Ureter (tissue), 1 donor: Measurements from ENCODE around the gene LAMA3. TPM values are rescaled to one million over a fixed set of nuclear protein-coding genes. Genes with fewer than 3 reads are reported as not detected.
"Not testable (repeated sequence)": the region's sequence is repeated elsewhere in the genome, so short reads cannot be mapped to it uniquely, and the experiment has no call there.

ENCODE experiments used
- DNase-seq: peaks from one replicate; pipeline ENCODE4 v3.0.0-alpha.2; 2020; ENCODE audit warnings: low spot score
- total RNA-seq: library from RNA; stranded (reverse); gene quantifications from one replicate; pipeline ENCODE4 v1.2.4, GENCODE V29; 2023
- donor health status: DM: yes; HTN: yes; CAD: no.

LAMA3 gene
- total RNA-seq, 1 donor from 2014 or later: 28.7 TPM

- DNase-seq: no peak
Measured at GRCh38 chr18:23731861-23732260, 42.6 kb downstream of the LAMA3 start.

- no peak for DNase-seq
Measured at GRCh38 chr18:23732439-23732838, 43.2 kb downstream of the LAMA3 start.

- DNase-seq: not testable (repeated sequence)
Measured at GRCh38 chr18:23733265-23733664, 44.0 kb downstream of the LAMA3 start.

DNA sequence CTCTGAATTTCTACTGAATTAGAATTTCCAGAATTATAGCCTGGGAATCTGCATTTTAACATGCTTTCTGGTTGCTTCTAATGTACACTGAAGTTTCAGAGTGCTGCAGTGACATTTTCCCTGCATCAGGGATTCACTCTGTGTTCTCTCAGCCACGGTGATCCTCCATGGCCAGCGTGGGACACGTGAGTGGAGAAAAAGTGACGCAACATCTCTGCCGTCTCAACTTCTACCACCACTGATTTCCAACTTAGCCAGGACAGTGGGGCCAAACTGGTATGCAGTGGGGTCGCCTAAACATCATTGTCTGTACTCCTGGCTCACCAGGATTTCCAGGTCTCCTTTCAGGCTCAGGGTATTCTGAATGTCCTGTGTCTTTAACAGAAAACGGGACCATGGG, 44.6 kb downstream of the LAMA3 start:
- no peak for DNase-seq

DNA sequence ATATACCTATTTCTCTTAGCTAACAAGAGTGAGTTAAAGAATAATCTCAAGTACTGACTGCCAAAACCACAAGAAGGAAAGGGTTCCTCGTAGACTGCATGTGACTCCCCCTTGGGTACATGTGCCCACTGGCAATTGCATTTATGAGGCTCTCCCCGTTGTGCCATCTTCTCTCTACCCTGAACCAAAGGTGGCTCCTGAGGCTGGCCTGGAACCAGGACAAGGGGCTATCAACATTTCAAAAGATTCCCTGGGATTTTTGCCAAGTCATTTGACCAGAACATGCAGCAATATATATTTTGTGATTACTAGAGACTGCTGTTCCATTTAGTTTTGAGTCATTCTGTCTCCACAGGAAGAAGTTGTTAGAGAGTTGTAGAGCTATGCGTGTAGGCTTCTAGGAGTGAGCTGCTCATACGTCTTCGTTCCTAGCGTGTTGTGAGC, 45.8 kb downstream of the LAMA3 start:
- no peak for DNase-seq

GRCh38 chr18:23737578-23737977, 48.3 kb downstream of the LAMA3 start:
- DNase-seq: no peak

DNA sequence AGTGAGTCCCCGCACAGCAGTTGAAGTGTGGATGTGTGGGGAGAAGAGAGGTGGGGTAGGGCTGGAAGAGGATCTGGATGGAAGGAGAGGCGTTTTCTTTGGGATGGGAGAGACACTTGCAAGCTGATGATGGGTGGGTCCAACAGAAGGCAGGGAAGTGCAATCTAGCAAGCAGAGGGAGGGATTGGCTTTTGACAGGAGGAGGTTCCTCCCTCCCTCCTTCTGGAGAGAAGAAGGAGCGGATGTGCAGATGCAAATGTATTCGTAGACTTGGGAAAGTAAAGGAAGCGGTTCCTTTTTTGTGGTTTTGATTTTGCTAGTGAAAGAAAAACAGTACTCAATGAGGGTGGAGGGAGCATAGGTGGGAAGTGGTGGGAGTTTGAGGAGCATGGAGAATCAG, 48.9 kb downstream of the LAMA3 start:
- no peak for DNase-seq

GRCh38 chr18:23738575-23738974, 49.3 kb downstream of the LAMA3 start:
- no peak for DNase-seq

DNA sequence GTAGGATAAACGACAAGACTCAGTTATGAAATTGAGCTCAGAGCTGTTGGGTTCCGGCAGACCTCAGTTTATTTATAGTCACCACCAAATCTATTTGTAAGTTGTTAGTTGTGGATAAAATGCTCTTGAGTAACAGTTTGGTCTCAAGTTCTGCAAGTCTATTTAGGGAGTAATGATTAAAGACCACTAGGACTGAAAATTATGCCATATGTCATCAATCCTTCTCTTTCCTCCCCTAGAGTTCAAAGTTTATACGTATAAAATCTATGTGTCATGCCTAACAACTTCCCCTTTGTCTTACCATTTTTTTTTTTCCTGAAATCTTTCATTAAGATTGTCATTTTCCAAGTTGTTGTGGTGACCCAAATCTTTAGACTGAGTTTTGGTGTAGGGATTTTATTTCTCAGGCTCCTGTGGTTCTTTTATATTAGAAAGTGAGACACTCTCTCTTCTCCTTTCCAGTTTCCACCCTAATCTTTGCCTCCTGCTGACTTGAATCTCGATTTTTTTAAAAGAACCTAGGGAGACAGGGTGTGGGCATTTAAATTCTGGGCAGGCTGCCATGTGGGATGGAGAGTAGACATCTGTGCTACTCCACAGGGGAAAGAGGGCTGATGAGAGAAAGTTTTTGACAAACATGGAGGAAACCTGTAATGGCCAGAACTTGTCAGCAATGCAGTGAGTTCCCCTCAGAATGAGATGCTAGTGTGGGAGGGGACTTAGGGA, 51.0 kb downstream of the LAMA3 start:
- no peak for DNase-seq

DNA sequence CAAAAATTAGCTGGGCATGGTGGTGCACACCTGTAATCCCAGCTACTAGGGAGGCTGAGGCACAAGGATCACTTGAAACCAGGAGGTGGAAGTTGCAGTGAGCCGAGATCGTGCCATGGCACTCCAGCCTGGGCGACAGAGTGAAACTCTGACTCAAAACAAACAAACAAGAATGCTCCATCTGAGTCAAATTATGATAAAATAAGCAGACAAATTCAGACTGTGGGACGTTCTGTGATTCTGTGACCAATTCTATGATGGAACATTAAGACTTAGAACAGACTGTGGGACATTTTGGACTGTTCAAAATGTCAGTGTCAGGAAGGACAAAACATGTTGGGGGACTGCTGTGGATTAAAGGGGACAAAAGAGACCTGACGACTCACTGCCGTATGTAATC, 52.7 kb downstream of the LAMA3 start:
- not testable (repeated sequence) for DNase-seq

DNA sequence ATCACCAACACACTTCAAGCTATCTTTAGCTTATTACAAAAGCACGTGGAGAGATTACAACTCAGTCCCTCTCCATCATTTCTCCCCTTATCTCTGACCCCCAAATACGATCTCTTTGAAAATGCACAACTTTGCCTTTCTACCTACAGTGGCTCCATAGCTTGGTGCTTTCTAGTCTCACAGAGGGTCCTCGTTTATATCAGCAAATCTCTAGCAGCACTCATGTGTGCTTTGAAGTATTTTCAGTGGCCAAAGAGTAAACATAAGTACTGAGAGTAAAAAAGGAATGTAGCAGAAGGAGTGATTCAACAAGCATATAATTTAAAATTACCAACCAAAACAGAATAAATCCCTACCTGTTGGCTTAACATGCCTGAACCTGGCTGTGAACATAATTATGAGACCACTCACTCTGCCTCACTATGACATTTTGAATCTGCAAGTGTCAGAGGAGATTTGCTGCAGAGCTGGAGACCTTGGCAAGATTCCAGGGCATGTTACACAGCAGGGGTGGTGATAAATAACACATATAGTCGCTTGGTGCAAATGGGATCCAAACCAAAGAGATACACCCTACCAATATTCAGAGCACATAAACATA, 54.6 kb downstream of the LAMA3 start:
- no peak for DNase-seq

DNA sequence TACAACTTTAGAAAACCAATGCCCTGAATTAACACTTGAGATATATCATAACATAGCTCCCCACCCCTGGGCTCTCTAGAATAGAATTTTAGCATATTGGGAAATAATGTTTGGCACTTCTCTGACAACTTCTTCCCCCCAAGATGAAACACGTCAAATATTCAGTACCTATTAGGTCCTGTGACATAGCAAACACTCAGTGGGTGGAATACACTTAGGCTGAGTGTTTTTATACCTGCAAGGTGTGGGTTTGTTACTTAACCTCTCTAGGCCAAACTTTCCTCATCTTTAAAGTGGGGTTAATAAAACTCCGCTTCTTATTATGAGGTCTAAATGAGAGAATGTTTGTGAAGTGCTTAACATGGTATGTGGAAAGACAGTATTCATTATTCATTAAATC, 56.1 kb downstream of the LAMA3 start:
- DNase-seq: no peak

DNA sequence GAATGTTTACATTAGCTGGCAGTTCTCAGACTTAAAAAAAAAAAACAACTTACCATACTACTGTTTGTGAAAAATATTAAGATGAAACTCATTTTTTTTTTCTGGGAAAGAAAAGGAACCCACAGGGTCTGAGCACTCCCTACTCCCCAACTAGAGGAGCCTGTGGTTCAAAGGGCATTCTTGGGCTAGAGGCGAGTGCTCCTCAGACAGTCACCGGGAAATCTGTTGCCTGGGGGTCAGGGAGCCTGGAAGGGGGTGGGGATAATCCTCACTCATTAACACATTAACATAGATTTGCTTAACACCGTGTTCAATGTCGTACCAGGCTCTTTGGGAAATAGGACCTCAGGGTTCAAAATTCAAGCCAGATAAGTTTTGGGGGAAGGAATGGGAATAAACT, 57.6 kb downstream of the LAMA3 start:
- no peak for DNase-seq

DNA sequence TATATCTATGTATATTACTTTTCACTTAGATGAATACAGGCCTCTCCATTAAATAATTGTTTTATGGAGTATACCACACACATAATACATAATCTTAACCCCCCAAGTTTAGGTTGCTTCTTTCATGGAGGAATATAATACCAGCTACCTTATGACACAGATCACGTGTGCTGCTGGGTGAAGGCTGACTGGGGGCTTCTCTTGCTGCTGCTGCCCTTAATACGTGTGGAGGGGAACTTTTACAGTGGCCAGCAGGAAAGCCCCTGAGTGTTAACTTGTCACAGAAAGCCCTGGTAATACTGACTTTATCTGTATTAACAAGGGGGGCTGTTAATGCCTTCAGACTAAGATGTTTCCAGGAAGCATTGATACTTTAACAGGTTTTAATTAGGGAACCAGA, 63.1 kb downstream of the LAMA3 start:
- no peak for DNase-seq

DNA sequence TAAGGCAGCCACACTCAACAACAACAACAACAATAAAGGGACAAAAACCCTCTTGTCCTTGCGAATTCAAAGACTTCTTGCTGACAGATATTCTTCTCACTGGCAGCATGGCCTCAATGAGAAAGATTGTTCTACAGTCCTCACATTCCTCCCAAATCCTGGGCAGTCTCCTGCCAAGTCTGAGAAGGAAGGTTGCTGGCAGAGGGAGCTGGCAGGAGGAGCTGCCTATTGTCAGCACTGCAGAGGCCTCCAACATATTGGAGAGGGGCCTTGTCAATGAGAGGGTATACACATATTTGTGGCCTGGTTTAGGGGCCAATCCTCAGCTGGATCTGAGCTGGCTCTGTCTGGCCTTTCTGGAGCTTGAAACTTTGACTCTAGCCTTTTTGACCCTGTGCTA, 63.5 kb downstream of the LAMA3 start:
- no peak for DNase-seq

- no peak for DNase-seq
Measured at GRCh38 chr18:23756590-23757436, 67.6 kb downstream of the LAMA3 start.

- DNase-seq: no peak
Measured at GRCh38 chr18:23757437-23757733, 68.1 kb downstream of the LAMA3 start.

DNA sequence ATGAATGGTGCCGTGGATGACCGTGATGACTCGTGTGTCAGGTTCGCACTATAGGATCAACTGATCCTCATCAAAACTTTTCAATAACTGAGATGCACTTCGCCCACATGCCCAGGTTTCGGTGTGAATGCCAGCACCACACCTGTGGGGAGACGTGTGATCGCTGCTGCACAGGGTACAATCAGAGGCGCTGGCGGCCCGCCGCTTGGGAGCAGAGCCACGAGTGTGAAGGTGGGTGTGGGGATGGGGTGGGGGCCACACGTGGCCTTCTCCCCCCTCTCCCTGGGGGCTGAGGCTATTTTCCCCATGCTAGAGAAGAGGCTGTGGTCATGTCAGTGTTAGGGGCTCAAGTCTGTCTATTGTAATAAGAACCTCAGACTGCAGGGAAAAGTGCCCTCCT, 69.0 kb downstream of the LAMA3 start:
- no peak for DNase-seq

DNA sequence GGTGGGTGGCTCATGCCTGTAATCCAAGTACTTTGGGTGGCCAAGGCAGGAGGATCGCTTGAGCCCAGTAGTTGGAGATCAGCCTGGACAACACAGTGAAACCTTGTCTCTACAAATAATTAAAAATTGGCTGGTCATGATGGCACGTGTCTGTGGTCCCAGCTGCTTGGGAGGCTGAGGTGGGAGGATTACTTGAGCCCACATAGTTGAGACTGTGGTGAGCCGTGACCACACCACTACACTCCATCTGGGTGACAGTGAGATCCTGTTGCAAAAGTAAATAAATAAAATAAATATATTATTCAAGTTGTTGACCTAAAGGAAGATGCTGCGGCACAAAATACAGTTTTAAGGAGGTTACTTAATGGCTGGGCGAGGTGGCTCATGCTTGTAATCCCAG, 72.7 kb downstream of the LAMA3 start:
- DNase-seq: no peak

- DNase-seq: no peak
Measured at GRCh38 chr18:23763343-23763742, 74.1 kb downstream of the LAMA3 start.

DNA sequence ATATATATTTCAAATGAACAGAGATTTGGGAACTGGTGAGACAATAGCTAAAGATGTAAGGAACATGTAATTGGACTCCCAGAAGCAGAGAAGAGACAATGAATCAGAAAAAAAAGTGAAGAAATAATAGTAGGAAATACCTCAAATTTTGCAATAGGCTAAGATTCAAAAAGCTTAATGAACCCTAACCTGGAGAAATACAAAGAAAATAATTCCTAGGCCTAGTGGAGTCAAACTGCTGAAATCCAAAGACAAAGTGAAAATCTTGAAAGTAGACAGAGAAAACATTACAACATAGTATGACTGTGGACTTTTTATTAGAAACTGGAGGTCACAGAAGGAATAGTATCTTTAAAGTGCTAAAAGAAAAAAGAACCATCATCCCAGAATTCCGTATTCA, 76.7 kb downstream of the LAMA3 start:
- DNase-seq: no peak

GRCh38 chr18:23772327-23773024, 83.2 kb downstream of the LAMA3 start:
- DNase-seq: no peak
